ENCODE data around the gene GNG7.

DNA sequence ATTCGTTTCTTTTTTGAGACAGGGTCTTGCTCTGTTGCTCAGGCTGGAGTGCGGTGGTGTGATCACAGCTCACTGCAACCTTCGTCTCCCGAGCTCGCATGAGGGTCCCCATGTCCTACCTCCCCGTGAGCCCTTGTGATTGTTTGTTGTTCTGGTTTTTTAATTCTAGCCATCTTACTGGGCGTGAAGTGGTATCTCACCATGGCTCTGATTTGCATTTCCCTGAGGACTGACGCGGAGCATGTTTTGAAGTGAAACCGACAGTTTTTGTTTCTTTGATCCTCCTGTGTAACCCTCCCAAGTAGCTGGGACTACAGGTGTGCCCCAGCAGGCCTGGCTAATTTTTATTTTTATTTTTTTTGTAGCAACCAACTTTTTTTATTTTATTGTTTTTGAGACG lies 21.7 kb downstream of the GNG7 start:
- TF ChIP-seq, protein P1, sequence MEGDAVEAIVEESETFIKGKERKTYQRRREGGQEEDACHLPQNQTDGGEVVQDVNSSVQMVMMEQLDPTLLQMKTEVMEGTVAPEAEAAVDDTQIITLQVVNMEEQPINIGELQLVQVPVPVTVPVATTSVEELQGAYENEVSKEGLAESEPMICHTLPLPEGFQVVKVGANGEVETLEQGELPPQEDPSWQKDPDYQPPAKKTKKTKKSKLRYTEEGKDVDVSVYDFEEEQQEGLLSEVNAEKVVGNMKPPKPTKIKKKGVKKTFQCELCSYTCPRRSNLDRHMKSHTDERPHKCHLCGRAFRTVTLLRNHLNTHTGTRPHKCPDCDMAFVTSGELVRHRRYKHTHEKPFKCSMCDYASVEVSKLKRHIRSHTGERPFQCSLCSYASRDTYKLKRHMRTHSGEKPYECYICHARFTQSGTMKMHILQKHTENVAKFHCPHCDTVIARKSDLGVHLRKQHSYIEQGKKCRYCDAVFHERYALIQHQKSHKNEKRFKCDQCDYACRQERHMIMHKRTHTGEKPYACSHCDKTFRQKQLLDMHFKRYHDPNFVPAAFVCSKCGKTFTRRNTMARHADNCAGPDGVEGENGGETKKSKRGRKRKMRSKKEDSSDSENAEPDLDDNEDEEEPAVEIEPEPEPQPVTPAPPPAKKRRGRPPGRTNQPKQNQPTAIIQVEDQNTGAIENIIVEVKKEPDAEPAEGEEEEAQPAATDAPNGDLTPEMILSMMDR (IDR thresholded peaks at IDR 0.05; ENCODE audit: borderline replicate concordance, extremely low read depth, low read length, poor library complexity, severe bottlenecking): no peak
- TF ChIP-seq EZH2 (IDR thresholded peaks at IDR 0.05; ENCODE audit: borderline replicate concordance, low read depth, low read length, severe bottlenecking): no peak
